CD4-positive, alpha-beta T cell treated with Interleukin-17A for 4 hours (primary cell): ENCODE results near the gene C4orf46.
"Not testable (repeated sequence)": the region's sequence is repeated elsewhere in the genome, so short reads cannot be mapped to it uniquely, and the experiment has no call there.

Experiments used
- DNase-seq: peaks from one replicate; pipeline ENCODE4 v3.0.0-alpha.2; 2020; ENCODE audit warnings: mixed read lengths

The C4orf46 gene

GRCh38 chr4:158671665-158671914, at the start of gene C4orf46:
Gene C4orf46 (minus strand): TSS chr4:158671887. CDS start chr4:158671801, 86 bp downstream.
- no peak for DNase-seq

GRCh38 chr4:158715802-158716201, 44.1 kb upstream of the C4orf46 start:
- no peak for DNase-seq

- no peak for DNase-seq
Observed at GRCh38 chr4:158714937-158715336, 43.2 kb upstream of the C4orf46 start.

GRCh38 chr4:158712622-158713021, 40.9 kb upstream of the C4orf46 start:
- DNase-seq, result not testable (repeated sequence)

GRCh38 chr4:158710814-158711213, 39.1 kb upstream of the C4orf46 start:
- DNase-seq, result no peak

GRCh38 chr4:158704274-158704673, 32.6 kb upstream of the C4orf46 start:
- DNase-seq, result no peak

GRCh38 chr4:158688813-158689212, 17.1 kb upstream of the C4orf46 start:
- DNase-seq, result no peak

GRCh38 chr4:158682066-158682465, 10.4 kb upstream of the C4orf46 start:
- no peak for DNase-seq

- DNase-seq, result no peak
Observed at GRCh38 chr4:158681629-158682028, 9.9 kb upstream of the C4orf46 start.

- no peak for DNase-seq
Observed at GRCh38 chr4:158678767-158679166, 7.1 kb upstream of the C4orf46 start.

- DNase-seq, result no peak
Observed at GRCh38 chr4:158676076-158676475, 4.4 kb upstream of the C4orf46 start.

GRCh38 chr4:158673633-158674032, 1.9 kb upstream of the C4orf46 start:
- DNase-seq, result no peak

GRCh38 chr4:158671915-158672806, 474 bp upstream of the C4orf46 start, which contains the start of gene ETFDH:
Gene ETFDH (plus strand): TSS chr4:158672296. CDS start chr4:158672457, 161 bp downstream.
- DNase-seq, result peak; percentile 98

GRCh38 chr4:158670975-158671664, 567 bp downstream of the C4orf46 start:
- peak; percentile 45 for DNase-seq

GRCh38 chr4:158669310-158669709, 2.4 kb downstream of the C4orf46 start:
- DNase-seq, result no peak

GRCh38 chr4:158667651-158668198, 4.0 kb downstream of the C4orf46 start:
- peak; percentile 18 for DNase-seq

GRCh38 chr4:158666892-158667291, 4.8 kb downstream of the C4orf46 start:
- DNase-seq, result no peak

GRCh38 chr4:158664806-158665205, 6.9 kb downstream of the C4orf46 start:
- no peak for DNase-seq

GRCh38 chr4:158663707-158664625, 7.7 kb downstream of the C4orf46 start:
- DNase-seq, result not testable (repeated sequence)

GRCh38 chr4:158663255-158663654, 8.4 kb downstream of the C4orf46 start:
- DNase-seq, result not testable (repeated sequence)

GRCh38 chr4:158657291-158657690, 14.4 kb downstream of the C4orf46 start:
- DNase-seq, result no peak

GRCh38 chr4:158656439-158656838, 15.2 kb downstream of the C4orf46 start:
- no peak for DNase-seq

GRCh38 chr4:158652920-158653319, 18.8 kb downstream of the C4orf46 start:
- no peak for DNase-seq
